Fibroblast of lung (primary cell): Measurements from ENCODE around the gene ENPP7. TPM values are rescaled to one million over a fixed set of nuclear protein-coding genes. Genes with fewer than 3 reads are reported as not detected.

ENCODE experiments used
- DNase-seq, 2 donors: peaks; one replicate each; pipeline versions ENCODE4 v3.0.0 to v3.0.0-alpha.2; 2010; ENCODE audit warnings: low read depth in 2 of 2
- H2AFZ ChIP-seq: 2 replicates; pipeline ENCODE4 v1.5.1; 2012; ENCODE audit warnings: low read length, control low read depth, inconsistent platforms
- H3K27ac ChIP-seq: 2 replicates; pipeline ENCODE4 v1.5.1; 2011; ENCODE audit warnings: low read length, control low read depth; ENCODE audit not compliant: insufficient read depth
- H3K27me3 ChIP-seq: 2 replicates; pipeline ENCODE4 v1.5.1; 2011; ENCODE audit warnings: mild to moderate bottlenecking, low read length; ENCODE audit not compliant: control insufficient read depth, insufficient read depth
- H3K36me3 ChIP-seq: 2 replicates; pipeline ENCODE4 v1.5.1; 2011; ENCODE audit warnings: low read length; ENCODE audit not compliant: control insufficient read depth, insufficient read depth
- H3K4me1 ChIP-seq: 2 replicates; pipeline ENCODE4 v1.5.1; 2011; ENCODE audit warnings: low read length; ENCODE audit not compliant: control insufficient read depth, insufficient read depth; ENCODE audit errors: extremely low read depth
- H3K4me2 ChIP-seq: 2 replicates; pipeline ENCODE4 v1.5.1; 2011; ENCODE audit warnings: low read length, control low read depth; ENCODE audit not compliant: insufficient read depth; ENCODE audit errors: extremely low read depth
- H3K4me3 ChIP-seq, 4 experiments: fragments of 200-600 bp in 1 of 4; sonication (generic) in 1 of 4; replicated peaks in 1 of 4; 2 replicates each; pipeline ENCODE4 v1.5.1; 2011 to 2016; ENCODE audit warnings: low read length in 4 of 4, low read depth in 3 of 4, mild to moderate bottlenecking in 3 of 4, control low read depth in 2 of 4, inconsistent platforms in 1 of 4, mixed read lengths in 1 of 4; ENCODE audit not compliant: insufficient read depth in 1 of 4; ENCODE audit errors: control extremely low read depth in 1 of 4
- H3K79me2 ChIP-seq: 2 replicates; pipeline ENCODE4 v1.5.1; 2012; ENCODE audit warnings: mild to moderate bottlenecking, low read length, inconsistent platforms; ENCODE audit not compliant: control insufficient read depth, insufficient read depth
- H3K9ac ChIP-seq: 2 replicates; pipeline ENCODE4 v1.5.1; 2011; ENCODE audit warnings: mild to moderate bottlenecking, low read length, control low read depth; ENCODE audit not compliant: insufficient read depth
- H3K9me3 ChIP-seq: 2 replicates; pipeline ENCODE4 v1.5.1; 2012; ENCODE audit warnings: low read depth, low read length; ENCODE audit not compliant: control insufficient read depth, insufficient read depth
- H4K20me1 ChIP-seq: 2 replicates; pipeline ENCODE4 v1.5.1; 2011; ENCODE audit warnings: low read length; ENCODE audit not compliant: control insufficient read depth, insufficient read depth; ENCODE audit errors: extremely low read depth
- EZH2 ChIP-seq: IDR thresholded peaks from 2 replicates; pipeline ENCODE4 v1.5.1; 2012; ENCODE audit warnings: low read length, control low read depth, mild to moderate bottlenecking; ENCODE audit errors: missing control alignments
- polyA plus RNA-seq, 2 donors: library from polyadenylated mRNA; depleted of rRNA in 1 of 2; stranded (reverse) in 1 of 2; unstranded in 1 of 2; fragments of >200 nt; gene quantifications; 2 replicates each; pipeline ENCODE4 v1.2.1, GENCODE V29; 2011 to 2012; ENCODE audit warnings: missing spikeins in 1 of 2
- total RNA-seq: library from RNA; depleted of rRNA; stranded (reverse); fragments of >200 nt; gene quantifications from 2 replicates; pipeline ENCODE4 v1.2.1, GENCODE V29; 2014
- TF ChIP-seq, protein P1 (sequence below), 2 donors: IDR thresholded peaks in 1 of 2; conservative IDR thresholded peaks in 1 of 2; 1 replicate in 1 of 2; 2 replicates in 1 of 2; pipeline ENCODE4 v1.5.1; 2011 to 2012; ENCODE audit warnings: low read length in 2 of 2, control low read depth in 1 of 2, inconsistent platforms in 1 of 2, low read depth in 1 of 2, mild to moderate bottlenecking in 1 of 2

Gene ENPP7
- total and polyA plus RNA-seq, 2 donors (not counting 1 experiment from before 2014, with no cell fraction given): not detected

GRCh38 chr17:79732254-79732653 lies 1.5 kb downstream of the ENPP7 start:
- Histone ChIP-seq H3K9ac (no peak overlapping the region), H3K27me3 (no peaks in the 10 kb centered on the region), H3K79me2 (no peaks in the 10 kb centered on the region), H3K27ac (no peak overlapping the region), H3K36me3 (no peaks in the 10 kb centered on the region), H3K4me2 (no peak overlapping the region), H3K4me1 (no peaks in the 10 kb centered on the region), H2AFZ (no peak overlapping the region), H4K20me1 (no peaks in the 10 kb centered on the region), H3K9me3 (no peaks in the 10 kb centered on the region), H3K4me3 (no peak overlapping the region)
- no peak for DNase-seq
- TF ChIP-seq, protein P1, sequence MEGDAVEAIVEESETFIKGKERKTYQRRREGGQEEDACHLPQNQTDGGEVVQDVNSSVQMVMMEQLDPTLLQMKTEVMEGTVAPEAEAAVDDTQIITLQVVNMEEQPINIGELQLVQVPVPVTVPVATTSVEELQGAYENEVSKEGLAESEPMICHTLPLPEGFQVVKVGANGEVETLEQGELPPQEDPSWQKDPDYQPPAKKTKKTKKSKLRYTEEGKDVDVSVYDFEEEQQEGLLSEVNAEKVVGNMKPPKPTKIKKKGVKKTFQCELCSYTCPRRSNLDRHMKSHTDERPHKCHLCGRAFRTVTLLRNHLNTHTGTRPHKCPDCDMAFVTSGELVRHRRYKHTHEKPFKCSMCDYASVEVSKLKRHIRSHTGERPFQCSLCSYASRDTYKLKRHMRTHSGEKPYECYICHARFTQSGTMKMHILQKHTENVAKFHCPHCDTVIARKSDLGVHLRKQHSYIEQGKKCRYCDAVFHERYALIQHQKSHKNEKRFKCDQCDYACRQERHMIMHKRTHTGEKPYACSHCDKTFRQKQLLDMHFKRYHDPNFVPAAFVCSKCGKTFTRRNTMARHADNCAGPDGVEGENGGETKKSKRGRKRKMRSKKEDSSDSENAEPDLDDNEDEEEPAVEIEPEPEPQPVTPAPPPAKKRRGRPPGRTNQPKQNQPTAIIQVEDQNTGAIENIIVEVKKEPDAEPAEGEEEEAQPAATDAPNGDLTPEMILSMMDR (conservative IDR thresholded peaks at IDR 0.05 in 1 of 2, IDR thresholded peaks at IDR 0.05 in 1 of 2; ENCODE audit: low read depth in 1 of 2, low read length in 2 of 2): no peak
- TF ChIP-seq EZH2: no peak

DNA sequence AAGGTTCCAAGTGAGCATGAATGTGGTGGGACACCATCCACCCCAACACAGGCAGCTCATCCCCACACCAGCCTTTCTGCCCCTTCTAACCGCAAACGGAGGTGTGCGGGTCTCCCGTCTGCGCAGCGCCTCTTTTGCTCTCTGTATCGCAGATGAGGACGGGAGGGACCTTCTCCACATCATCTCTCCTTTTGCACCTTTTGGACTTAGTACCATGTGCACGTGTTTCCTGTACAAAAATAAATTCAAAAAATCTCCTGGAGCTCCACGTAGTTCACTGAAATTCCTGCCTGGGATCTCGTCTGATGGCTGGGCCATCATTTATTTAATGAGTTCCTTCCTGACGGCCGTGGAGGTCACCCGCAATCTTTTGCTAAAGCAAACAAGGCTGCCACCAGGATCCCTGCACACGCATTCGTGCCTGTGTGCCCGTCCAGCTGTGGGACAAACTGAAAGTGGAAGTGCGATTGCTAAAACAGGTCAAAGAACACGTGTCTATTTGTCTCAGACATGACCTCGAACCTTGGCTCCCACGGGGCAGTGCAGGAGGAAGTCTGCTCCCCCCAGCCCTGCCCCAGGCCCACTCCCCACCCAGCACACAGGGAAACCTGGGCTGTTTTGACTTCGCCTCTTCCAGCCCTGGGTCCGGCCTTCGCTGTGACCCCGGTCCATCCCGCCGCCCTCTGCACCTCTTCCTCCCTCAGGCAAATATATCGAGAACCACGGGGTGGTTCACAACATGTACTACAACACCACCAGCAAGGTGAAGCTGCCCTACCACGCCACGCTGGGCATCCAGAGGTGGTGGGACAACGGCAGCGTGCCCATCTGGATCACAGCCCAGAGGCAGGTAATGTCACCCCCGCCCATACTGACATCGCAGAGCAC lies 2.3 kb downstream of the ENPP7 start:
- Histone ChIP-seq H3K9me3 (no peaks in the 10 kb centered on the region), H3K9ac (no peak overlapping the region), H3K36me3 (no peaks in the 10 kb centered on the region), H3K4me1 (no peaks in the 10 kb centered on the region), H3K4me3 (no peak overlapping the region), H3K79me2 (no peaks in the 10 kb centered on the region), H2AFZ (no peak overlapping the region), H3K27me3 (no peaks in the 10 kb centered on the region), H3K4me2 (no peak overlapping the region), H4K20me1 (no peaks in the 10 kb centered on the region), H3K27ac (no peak overlapping the region)
- TF ChIP-seq, protein P1 (conservative IDR thresholded peaks at IDR 0.05 in 1 of 2, IDR thresholded peaks at IDR 0.05 in 1 of 2; ENCODE audit: low read depth in 1 of 2, low read length in 2 of 2): no peak
- TF ChIP-seq EZH2: no peak
- no peak for DNase-seq

- Histone ChIP-seq H4K20me1 (no peaks in the 10 kb centered on the region), H3K27ac (no peak overlapping the region), H3K4me3 (no peak overlapping the region), H3K9me3 (no peaks in the 10 kb centered on the region), H3K4me2 (no peak overlapping the region), H3K36me3 (no peaks in the 10 kb centered on the region), H3K27me3 (no peaks in the 10 kb centered on the region), H3K9ac (no peak overlapping the region), H3K79me2 (no peaks in the 10 kb centered on the region), H3K4me1 (no peaks in the 10 kb centered on the region), H2AFZ (no peak overlapping the region)
- no peak for TF ChIP-seq EZH2
- TF ChIP-seq, protein P1 (conservative IDR thresholded peaks at IDR 0.05 in 1 of 2, IDR thresholded peaks at IDR 0.05 in 1 of 2; ENCODE audit: low read depth in 1 of 2, low read length in 2 of 2): no peak
- DNase-seq: no peak
These were observed 2.9 kb downstream of the ENPP7 start for GRCh38 chr17:79733692-79734070.
